HEK293 (cell line): ENCODE data around the gene MTMR3.

ENCODE experiments used
- CTCF ChIA-PET: fragments of 350-600 bp; formaldehyde crosslinking; extraction: SDS; loops from one replicate; lab custom pipeline; 2021; ENCODE audit warnings: antibody characterized with exemption; lab: Yijun Ruan, JAX
- POLR2A ChIA-PET: fragments of 300-600 bp; formaldehyde crosslinking; extraction: SDS; loops from one replicate; lab custom pipeline; 2020; ENCODE audit warnings: antibody characterized with exemption, inconsistent platforms; lab: Yijun Ruan, JAX
- H3K27ac ChIP-seq: fragments of 200-500 bp; sonication (Bioruptor generic); 2 replicates; pipeline ENCODE4 v1.5.1; 2014; ENCODE audit warnings: low read depth, low read length, control low read depth, inconsistent platforms; ENCODE audit errors: extremely low read depth
- H3K36me3 ChIP-seq, 2 experiments: fragments of 200-500 bp in 1 of 2; sonication (Bioruptor generic) in 1 of 2; 1 replicate in 1 of 2; 2 replicates in 1 of 2; pipeline ENCODE4 v1.5.1; 2014 to 2017; ENCODE audit warnings: inconsistent platforms in 2 of 2, low read length in 2 of 2; ENCODE audit not compliant: control insufficient read depth in 2 of 2, insufficient read depth in 1 of 2
- H3K4me1 ChIP-seq: fragments of 200-500 bp; sonication (Bioruptor generic); 2 replicates; pipeline ENCODE4 v1.5.1; 2014; ENCODE audit warnings: mild to moderate bottlenecking, low read length, inconsistent platforms; ENCODE audit not compliant: control insufficient read depth, insufficient read depth
- H3K4me3 ChIP-seq: 2 replicates; pipeline ENCODE4 v1.5.1; 2011; ENCODE audit warnings: low read depth, mild to moderate bottlenecking, control low read depth, low read length, moderate library complexity
- H3K9me3 ChIP-seq: fragments of 200-500 bp; sonication (Bioruptor generic); 2 replicates; pipeline ENCODE4 v1.5.1; 2014; ENCODE audit warnings: low read depth, low read length, inconsistent platforms; ENCODE audit not compliant: control insufficient read depth, insufficient read depth
- BCL11A ChIP-seq: fragments of 450-650 bp; formaldehyde crosslinking; IDR thresholded peaks from 2 replicates; pipeline ENCODE4 v1.5.1; 2016; ENCODE audit warnings: low read depth, missing biosample characterization, missing genetic modification characterization
- IKZF3 ChIP-seq: fragments of 450-650 bp; IDR thresholded peaks from 2 replicates; pipeline ENCODE4 v1.5.0; 2018; ENCODE audit warnings: missing biosample characterization, mild to moderate bottlenecking, missing genetic modification characterization, moderate library complexity
- KLF7 ChIP-seq: fragments of 450-650 bp; formaldehyde crosslinking; IDR thresholded peaks from 2 replicates; pipeline ENCODE4 v1.5.1; 2016; ENCODE audit warnings: missing biosample characterization, missing genetic modification characterization, borderline replicate concordance
- KLF9 ChIP-seq: fragments of 450-650 bp; formaldehyde crosslinking; IDR thresholded peaks from 2 replicates; pipeline ENCODE4 v1.5.1; 2016; ENCODE audit warnings: missing biosample characterization, missing genetic modification characterization, low read depth
- MYNN ChIP-seq: fragments of 450-650 bp; formaldehyde crosslinking; IDR thresholded peaks from 2 replicates; pipeline ENCODE4 v1.5.1; 2016; ENCODE audit warnings: missing biosample characterization, missing genetic modification characterization, borderline replicate concordance
- OSR2 ChIP-seq: fragments of 450-650 bp; formaldehyde crosslinking; IDR thresholded peaks from 2 replicates; pipeline ENCODE4 v1.5.1; 2016; ENCODE audit warnings: missing biosample characterization, missing genetic modification characterization
- SCRT2 ChIP-seq: fragments of 450-650 bp; formaldehyde crosslinking; IDR thresholded peaks from 2 replicates; pipeline ENCODE4 v1.5.1; 2016; ENCODE audit warnings: missing biosample characterization, missing genetic modification characterization
- YY1 ChIP-seq: fragments of 450-650 bp; formaldehyde crosslinking; IDR thresholded peaks from 2 replicates; pipeline ENCODE4 v1.5.1; 2018; ENCODE audit warnings: missing biosample characterization, missing genetic modification characterization
- ZBTB17 ChIP-seq: fragments of 450-650 bp; formaldehyde crosslinking; IDR thresholded peaks from 2 replicates; pipeline ENCODE4 v1.5.1; 2016; ENCODE audit warnings: missing biosample characterization, missing genetic modification characterization
- ZBTB48 ChIP-seq: fragments of 450-650 bp; formaldehyde crosslinking; IDR thresholded peaks from 2 replicates; pipeline ENCODE4 v1.5.1; 2016; ENCODE audit warnings: missing biosample characterization, missing genetic modification characterization
- ZBTB6 ChIP-seq: fragments of 450-650 bp; formaldehyde crosslinking; IDR thresholded peaks from 2 replicates; pipeline ENCODE4 v1.5.1; 2017; ENCODE audit warnings: missing biosample characterization, missing genetic modification characterization
- ZNF121 ChIP-seq: fragments of 450-650 bp; formaldehyde crosslinking; IDR thresholded peaks from 2 replicates; pipeline ENCODE4 v1.5.1; 2016; ENCODE audit warnings: missing biosample characterization, missing genetic modification characterization
- ZNF132 ChIP-seq: fragments of 450-650 bp; formaldehyde crosslinking; IDR thresholded peaks from 2 replicates; pipeline ENCODE4 v1.5.1; 2017; ENCODE audit warnings: missing biosample characterization, missing genetic modification characterization, borderline replicate concordance
- ZNF133 ChIP-seq: fragments of 450-650 bp; formaldehyde crosslinking; IDR thresholded peaks from 2 replicates; pipeline ENCODE4 v1.5.1; 2016; ENCODE audit warnings: missing biosample characterization, missing genetic modification characterization
- ZNF155 ChIP-seq: fragments of 450-650 bp; formaldehyde crosslinking; IDR thresholded peaks from 2 replicates; pipeline ENCODE4 v1.5.1; 2016; ENCODE audit warnings: missing biosample characterization, missing genetic modification characterization
- ZNF157 ChIP-seq: fragments of 450-650 bp; formaldehyde crosslinking; IDR thresholded peaks from 2 replicates; pipeline ENCODE4 v1.5.1; 2016; ENCODE audit warnings: missing biosample characterization, missing genetic modification characterization
- ZNF16 ChIP-seq: fragments of 450-650 bp; formaldehyde crosslinking; IDR thresholded peaks from 2 replicates; pipeline ENCODE4 v1.5.1; 2016; ENCODE audit warnings: low read depth, missing biosample characterization, missing genetic modification characterization
- ZNF239 ChIP-seq: fragments of 450-650 bp; formaldehyde crosslinking; IDR thresholded peaks from 2 replicates; pipeline ENCODE4 v1.5.1; 2016; ENCODE audit warnings: missing biosample characterization, missing genetic modification characterization
- ZNF362 ChIP-seq: fragments of 450-650 bp; formaldehyde crosslinking; IDR thresholded peaks from 2 replicates; pipeline ENCODE4 v1.5.1; 2016; ENCODE audit warnings: missing biosample characterization, missing genetic modification characterization
- ZNF521 ChIP-seq: fragments of 450-650 bp; formaldehyde crosslinking; IDR thresholded peaks from 2 replicates; pipeline ENCODE4 v1.5.1; 2017; ENCODE audit warnings: missing biosample characterization, mild to moderate bottlenecking, missing genetic modification characterization
- ZNF621 ChIP-seq: fragments of 450-650 bp; formaldehyde crosslinking; IDR thresholded peaks from 2 replicates; pipeline ENCODE4 v1.5.1; 2017; ENCODE audit warnings: missing biosample characterization, missing genetic modification characterization
- ZNF677 ChIP-seq: fragments of 450-650 bp; IDR thresholded peaks from 2 replicates; pipeline ENCODE4 v1.5.0; 2018; ENCODE audit warnings: missing biosample characterization, mild to moderate bottlenecking, missing genetic modification characterization, moderate library complexity
- ZNF747 ChIP-seq: fragments of 450-650 bp; formaldehyde crosslinking; IDR thresholded peaks from 2 replicates; pipeline ENCODE4 v1.5.1; 2016; ENCODE audit warnings: missing biosample characterization, missing genetic modification characterization
- ZNF768 ChIP-seq: fragments of 450-650 bp; formaldehyde crosslinking; IDR thresholded peaks from 2 replicates; pipeline ENCODE4 v1.5.1; 2018; ENCODE audit warnings: missing biosample characterization, mild to moderate bottlenecking, missing genetic modification characterization
- TF ChIP-seq, protein P1 (sequence below): fragments of 450-650 bp; formaldehyde crosslinking; IDR thresholded peaks from 2 replicates; pipeline ENCODE4 v1.5.1; 2016; ENCODE audit warnings: missing biosample characterization, missing genetic modification characterization
- TF ChIP-seq, protein P2 (sequence below): fragments of 450-650 bp; formaldehyde crosslinking; IDR thresholded peaks from 2 replicates; pipeline ENCODE4 v1.5.1; 2017; ENCODE audit warnings: missing biosample characterization, missing genetic modification characterization

MTMR3 gene

GRCh38 chr22:29944339-29944738, 61.4 kb downstream of the MTMR3 start (continued):
- no peak for TF ChIP-seq MYNN (tag by site-specific recombination)
- TF ChIP-seq OSR2 (tag by site-specific recombination), result no peak
- no peak for TF ChIP-seq ZBTB48 (tag by site-specific recombination)
- TF ChIP-seq ZNF768, result no peak
- no peak for TF ChIP-seq ZNF155
- no peak for TF ChIP-seq ZNF132 (tag by site-specific recombination)
- no peak for TF ChIP-seq ZNF157 (tag by site-specific recombination)
- no peak for TF ChIP-seq ZNF133 (tag by site-specific recombination)
- TF ChIP-seq, protein P1, sequence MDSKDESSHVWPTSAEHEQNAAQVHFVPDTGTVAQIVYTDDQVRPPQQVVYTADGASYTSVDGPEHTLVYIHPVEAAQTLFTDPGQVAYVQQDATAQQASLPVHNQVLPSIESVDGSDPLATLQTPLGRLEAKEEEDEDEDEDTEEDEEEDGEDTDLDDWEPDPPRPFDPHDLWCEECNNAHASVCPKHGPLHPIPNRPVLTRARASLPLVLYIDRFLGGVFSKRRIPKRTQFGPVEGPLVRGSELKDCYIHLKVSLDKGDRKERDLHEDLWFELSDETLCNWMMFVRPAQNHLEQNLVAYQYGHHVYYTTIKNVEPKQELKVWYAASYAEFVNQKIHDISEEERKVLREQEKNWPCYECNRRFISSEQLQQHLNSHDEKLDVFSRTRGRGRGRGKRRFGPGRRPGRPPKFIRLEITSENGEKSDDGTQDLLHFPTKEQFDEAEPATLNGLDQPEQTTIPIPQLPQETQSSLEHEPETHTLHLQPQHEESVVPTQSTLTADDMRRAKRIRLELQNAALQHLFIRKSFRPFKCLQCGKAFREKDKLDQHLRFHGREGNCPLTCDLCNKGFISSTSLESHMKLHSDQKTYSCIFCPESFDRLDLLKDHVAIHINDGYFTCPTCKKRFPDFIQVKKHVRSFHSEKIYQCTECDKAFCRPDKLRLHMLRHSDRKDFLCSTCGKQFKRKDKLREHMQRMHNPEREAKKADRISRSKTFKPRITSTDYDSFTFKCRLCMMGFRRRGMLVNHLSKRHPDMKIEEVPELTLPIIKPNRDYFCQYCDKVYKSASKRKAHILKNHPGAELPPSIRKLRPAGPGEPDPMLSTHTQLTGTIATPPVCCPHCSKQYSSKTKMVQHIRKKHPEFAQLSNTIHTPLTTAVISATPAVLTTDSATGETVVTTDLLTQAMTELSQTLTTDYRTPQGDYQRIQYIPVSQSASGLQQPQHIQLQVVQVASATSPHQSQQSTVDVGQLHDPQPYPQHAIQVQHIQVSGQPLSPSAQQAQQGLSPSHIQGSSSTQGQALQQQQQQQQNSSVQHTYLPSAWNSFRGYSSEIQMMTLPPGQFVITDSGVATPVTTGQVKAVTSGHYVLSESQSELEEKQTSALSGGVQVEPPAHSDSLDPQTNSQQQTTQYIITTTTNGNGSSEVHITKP (tag by site-specific recombination), result no peak
- no peak for TF ChIP-seq ZNF239 (tag by site-specific recombination)
- no peak for TF ChIP-seq ZNF16 (tag by site-specific recombination)
- TF ChIP-seq, protein P2, sequence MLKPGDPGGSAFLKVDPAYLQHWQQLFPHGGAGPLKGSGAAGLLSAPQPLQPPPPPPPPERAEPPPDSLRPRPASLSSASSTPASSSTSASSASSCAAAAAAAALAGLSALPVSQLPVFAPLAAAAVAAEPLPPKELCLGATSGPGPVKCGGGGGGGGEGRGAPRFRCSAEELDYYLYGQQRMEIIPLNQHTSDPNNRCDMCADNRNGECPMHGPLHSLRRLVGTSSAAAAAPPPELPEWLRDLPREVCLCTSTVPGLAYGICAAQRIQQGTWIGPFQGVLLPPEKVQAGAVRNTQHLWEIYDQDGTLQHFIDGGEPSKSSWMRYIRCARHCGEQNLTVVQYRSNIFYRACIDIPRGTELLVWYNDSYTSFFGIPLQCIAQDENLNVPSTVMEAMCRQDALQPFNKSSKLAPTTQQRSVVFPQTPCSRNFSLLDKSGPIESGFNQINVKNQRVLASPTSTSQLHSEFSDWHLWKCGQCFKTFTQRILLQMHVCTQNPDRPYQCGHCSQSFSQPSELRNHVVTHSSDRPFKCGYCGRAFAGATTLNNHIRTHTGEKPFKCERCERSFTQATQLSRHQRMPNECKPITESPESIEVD (tag by site-specific recombination), result peak; percentile 45; the same call in 1 of the 2 replicates

DNA sequence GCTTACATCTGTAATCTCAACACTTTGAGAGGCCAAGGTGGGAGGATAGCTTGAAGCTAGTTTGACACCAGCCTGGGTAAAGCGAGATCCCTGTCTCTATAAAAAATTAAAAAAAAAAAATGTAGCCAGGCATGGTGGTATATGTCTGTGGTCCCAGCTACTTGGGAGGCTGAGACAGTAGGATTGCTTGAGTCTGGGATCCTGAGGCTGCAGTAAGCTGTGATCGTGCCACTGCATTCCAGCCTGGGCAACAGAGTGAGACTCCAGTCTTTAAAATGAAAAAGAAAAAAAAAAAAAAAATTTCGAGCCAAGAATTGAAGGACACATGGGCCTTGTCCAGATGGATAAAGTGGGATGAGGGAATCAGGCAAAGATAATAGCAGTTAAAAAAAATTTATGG, 62.5 kb downstream of the MTMR3 start:
- ChIA-PET CTCF (interaction anchor here (0.9 to 1.3 kb wide), 3 partner anchors 57 to 256 kb away, joined by 3 read pairs; no protein-coding TSS in a partner anchor), POLR2A (interaction anchor here (1.2 kb wide), 1 partner anchor 10 kb away, joined by 4 read pairs; no protein-coding TSS in a partner anchor)
- peaks cover 21% of the 10 kb centered on the region for H3K4me1 ChIP-seq
- TF ChIP-seq ZNF747, result no peak
- peak; percentile 76 for TF ChIP-seq ZNF362 (tag by site-specific recombination)
- TF ChIP-seq KLF9 (tag by site-specific recombination), result no peak
- TF ChIP-seq ZBTB17 (tag by site-specific recombination), result peak; percentile 63
- no peak for TF ChIP-seq ZNF521 (tag by site-specific recombination)
- peak; percentile 70; the same call in 1 of the 2 replicates for TF ChIP-seq ZNF121 (tag by site-specific recombination)
- no peak overlapping the region for H3K27ac ChIP-seq
- no peaks in the 10 kb centered on the region for H3K36me3 ChIP-seq
- no peak overlapping the region for H3K4me3 ChIP-seq
- no peaks in the 10 kb centered on the region for H3K9me3 ChIP-seq

GRCh38 chr22:29946220-29946619, 63.2 kb downstream of the MTMR3 start:
- POLR2A ChIA-PET, result interaction anchor here (0.5 to 2.0 kb wide), 2 partner anchors 63 to 76 kb away, joined by 4 to 7 read pairs; partner anchors contain the start of gene MTMR3
- Histone ChIP-seq H3K9me3 (no peaks in the 10 kb centered on the region), H3K36me3 (no peaks in the 10 kb centered on the region), H3K27ac (no peak overlapping the region), H3K4me3 (no peak overlapping the region), H3K4me1 (peaks cover 21% of the 10 kb centered on the region)
- CTCF ChIA-PET, result interaction anchor here (0.9 to 1.7 kb wide), 2 partner anchors 38 to 56 kb away, joined by 3 to 5 read pairs; no protein-coding TSS in a partner anchor
- 0 out of 2 replicates have a peak, but pooled peaks have one; percentile 9 for TF ChIP-seq IKZF3 (tag by site-specific recombination)
- peak; percentile 59; the same call in 1 of the 2 replicates for TF ChIP-seq ZBTB6 (tag by site-specific recombination)
- no peak for TF ChIP-seq ZNF677 (tag by site-specific recombination)
- TF ChIP-seq ZBTB17 (tag by site-specific recombination), result peak; percentile 59
- peak; percentile 87 for TF ChIP-seq SCRT2 (tag by site-specific recombination)
- no peak for TF ChIP-seq BCL11A (tag by site-specific recombination)
- no peak for TF ChIP-seq YY1
- TF ChIP-seq KLF7 (tag by site-specific recombination), result no peak
- TF ChIP-seq ZNF621 (tag by site-specific recombination), result no peak
